Activated CD4-positive, alpha-beta T cell treated with anti-CD3 and anti-CD28 coated beads, Interleukin-2, amount 10 ng/mL, durations not matched to agents 24 days and 14 days (primary cell): Measurements from ENCODE around the gene PRCC. TPM values are rescaled to one million over a fixed set of nuclear protein-coding genes. Genes with fewer than 3 reads are reported as not detected.
A peak's percentile ranks its signal among the peaks of the same experiment; 100 is the strongest.

Experiments used
- DNase-seq: peaks from one replicate; pipeline ENCODE4 v3.0.0; 2022
- H3K27ac Mint-ChIP-seq: one replicate; pipeline ENCODE4 v1.8.0; 2022; ENCODE audit warnings: mild to moderate bottlenecking, mixed read lengths
- H3K27me3 Mint-ChIP-seq: one replicate; pipeline ENCODE4 v1.8.0; 2022; ENCODE audit warnings: mixed read lengths
- H3K36me3 Mint-ChIP-seq: one replicate; pipeline ENCODE4 v1.8.0; 2022; ENCODE audit warnings: low read depth, mild to moderate bottlenecking, mixed read lengths
- H3K4me1 Mint-ChIP-seq: one replicate; pipeline ENCODE4 v1.8.0; 2021; ENCODE audit warnings: mixed read lengths
- H3K4me3 Mint-ChIP-seq: one replicate; pipeline ENCODE4 v1.8.0; 2022; ENCODE audit warnings: mild to moderate bottlenecking, moderate library complexity, mixed read lengths
- H3K9me3 Mint-ChIP-seq: one replicate; pipeline ENCODE4 v1.8.0; 2021; ENCODE audit warnings: mixed read lengths
- intact Hi-C: fragments of 100-400 bp; cut with micrococcal nuclease; formaldehyde crosslinking; loops from one replicate; pipeline ENCODE4 v1.15.1; 2023
- total RNA-seq: library from RNA; stranded (reverse); gene quantifications from 2 replicates; pipeline ENCODE4 v1.2.3, GENCODE V29; 2022

The PRCC gene
- total RNA-seq, 1 donor from 2014 or later, result 120 TPM

DNA sequence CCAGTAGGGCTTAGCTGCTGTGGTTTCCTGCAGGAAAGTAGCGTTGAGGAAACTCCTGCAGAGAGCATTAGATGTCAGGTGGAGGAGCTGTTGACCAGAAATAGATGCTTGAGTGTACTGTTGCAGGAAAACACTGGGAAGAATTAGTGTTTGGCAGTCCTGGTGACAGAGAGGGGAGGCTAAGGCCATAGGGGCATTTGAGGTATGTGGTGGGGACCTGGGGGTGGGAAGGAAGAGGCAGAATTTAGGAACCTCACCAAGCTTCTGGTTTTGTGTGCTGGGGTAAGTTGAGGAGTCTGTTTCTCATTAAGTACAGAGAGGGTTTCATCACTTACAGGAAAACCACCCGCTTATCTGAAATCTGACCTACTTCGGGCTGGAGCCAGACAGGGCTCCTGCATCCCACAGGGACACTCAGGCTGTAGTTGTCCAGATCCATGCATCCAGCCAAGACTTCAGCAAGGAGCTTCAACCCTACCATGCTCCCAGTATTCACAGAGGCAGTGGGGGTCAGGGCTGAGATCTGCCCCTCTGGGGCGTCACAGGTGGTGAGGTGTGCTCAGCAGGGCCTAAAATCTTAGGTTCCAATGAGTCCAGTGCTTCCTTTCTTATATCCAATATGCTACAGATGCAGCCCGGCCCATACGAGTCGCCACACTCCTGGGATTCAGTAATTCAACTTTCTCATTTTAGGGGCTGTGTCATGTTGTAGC is 34.2 kb downstream of the PRCC start:
- Mint-ChIP-seq H3K4me1 (peaks cover 31% of the 10 kb centered on the region), H3K27ac (peak overlapping the region; percentile 10), H3K4me3 (no peak overlapping the region), H3K9me3 (no peaks in the 10 kb centered on the region), H3K27me3 (no peaks in the 10 kb centered on the region), H3K36me3 (peaks cover 56% of the 10 kb centered on the region)
- DNase-seq, result no peak
- intact Hi-C loops, result loop anchor here (5.0 kb wide), 1 partner anchor 36 kb away; no protein-coding TSS in a partner anchor

DNA sequence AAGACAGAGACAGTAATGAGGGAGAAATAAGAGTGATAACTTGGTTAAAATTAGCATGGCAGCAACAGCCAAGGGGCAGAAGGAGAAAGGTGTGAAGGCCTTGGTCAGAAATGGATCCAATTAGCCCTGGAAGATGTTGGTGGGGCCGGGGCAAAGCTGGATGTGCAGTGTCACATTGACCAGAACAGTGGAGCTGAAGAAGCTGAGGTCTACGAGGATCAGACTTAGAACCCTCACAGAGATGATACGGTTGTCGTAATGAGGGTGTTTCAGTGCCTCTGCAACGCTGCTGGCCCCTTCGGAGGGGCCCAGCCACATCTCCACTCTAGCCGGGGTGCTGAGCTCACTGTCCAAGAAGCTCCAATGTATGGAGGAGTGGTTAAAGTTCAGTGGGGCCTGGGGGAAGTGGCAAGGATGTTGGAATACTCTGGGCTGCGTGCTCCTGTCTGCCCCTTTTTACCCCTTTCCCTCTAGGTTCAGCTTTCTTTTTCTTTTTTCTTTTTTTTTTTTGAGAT is 35.1 kb downstream of the PRCC start:
- peak overlapping the region; percentile 10 for H3K27ac Mint-ChIP-seq
- DNase-seq, result no peak
- peaks cover 58% of the 10 kb centered on the region for H3K36me3 Mint-ChIP-seq
- no peaks in the 10 kb centered on the region for H3K27me3 Mint-ChIP-seq
- H3K9me3 Mint-ChIP-seq, result no peaks in the 10 kb centered on the region
- H3K4me3 Mint-ChIP-seq, result no peak overlapping the region
- intact Hi-C loops, result loop anchor here (5.0 kb wide), 1 partner anchor 35 kb away; no protein-coding TSS in a partner anchor
- peaks cover 37% of the 10 kb centered on the region for H3K4me1 Mint-ChIP-seq

DNA sequence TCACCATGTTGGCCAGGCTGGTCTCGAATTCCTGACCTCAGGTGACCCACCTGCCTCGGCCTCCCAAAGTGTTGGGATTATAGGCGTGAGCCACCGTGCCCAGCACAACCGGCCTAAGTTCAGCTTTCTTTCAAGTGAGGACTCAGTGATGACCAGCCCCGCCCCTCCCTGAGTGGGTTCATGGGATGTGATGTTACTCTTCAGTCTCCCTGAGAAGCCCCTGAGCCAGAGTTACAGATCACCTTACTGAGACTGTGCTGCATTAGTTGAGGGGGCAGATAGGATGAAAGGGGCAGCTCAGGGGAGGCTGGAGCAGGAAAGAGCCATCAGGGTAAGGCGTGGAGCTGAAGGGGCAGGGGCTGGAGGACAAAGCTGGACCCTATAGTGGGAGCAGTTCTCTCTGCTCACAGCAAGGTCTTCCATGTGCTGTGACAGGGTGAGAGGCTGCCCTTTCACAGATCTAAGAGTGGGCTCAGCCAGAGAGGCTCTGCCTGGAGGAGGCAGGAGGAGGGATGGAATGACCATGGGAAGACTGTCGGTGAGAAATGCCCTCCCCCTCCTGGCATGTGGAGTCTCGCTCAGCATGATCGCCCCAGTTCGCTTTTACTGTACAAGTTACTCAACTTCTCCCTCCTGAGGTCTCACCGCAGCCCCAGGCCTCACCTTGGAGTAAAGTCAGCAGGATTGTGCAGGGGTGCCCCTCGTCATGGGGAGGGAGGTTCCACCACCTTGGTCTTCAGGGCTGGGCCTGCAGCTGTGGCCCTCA is 35.9 kb downstream of the PRCC start:
- no peaks in the 10 kb centered on the region for H3K9me3 Mint-ChIP-seq
- DNase-seq, result no peak
- H3K36me3 Mint-ChIP-seq, result peaks cover 61% of the 10 kb centered on the region
- H3K27ac Mint-ChIP-seq, result peak overlapping the region; percentile 35
- H3K27me3 Mint-ChIP-seq, result no peaks in the 10 kb centered on the region
- H3K4me3 Mint-ChIP-seq, result no peak overlapping the region
- intact Hi-C loops, result loop anchor here (5.0 kb wide), 1 partner anchor 34 kb away; no protein-coding TSS in a partner anchor
- H3K4me1 Mint-ChIP-seq, result peaks cover 44% of the 10 kb centered on the region

DNA sequence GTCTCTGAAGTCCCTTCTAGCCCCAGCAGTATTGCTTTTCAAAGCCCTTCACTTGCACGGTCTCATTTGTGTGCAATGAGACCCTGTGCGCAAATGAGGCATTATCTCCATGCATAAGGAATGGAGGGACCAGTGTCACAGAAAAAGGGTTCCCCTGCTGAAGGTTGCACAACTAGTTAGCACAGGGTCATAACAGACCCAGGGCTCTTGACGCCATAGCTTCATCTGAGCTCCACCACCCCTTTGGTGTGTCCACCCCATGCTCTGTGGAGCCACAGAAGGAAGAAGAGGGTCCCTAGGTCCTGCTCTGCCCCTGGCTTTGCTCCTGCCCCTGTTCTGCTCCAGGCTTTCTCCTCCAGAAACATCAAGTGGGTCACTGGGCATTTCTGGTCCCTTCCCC is 36.7 kb downstream of the PRCC start:
- Mint-ChIP-seq H3K4me1 (peaks cover 52% of the 10 kb centered on the region), H3K4me3 (no peak overlapping the region), H3K36me3 (peaks cover 64% of the 10 kb centered on the region), H3K27ac (peak overlapping the region; percentile 74), H3K27me3 (no peaks in the 10 kb centered on the region), H3K9me3 (no peaks in the 10 kb centered on the region)
- no peak for DNase-seq
- intact Hi-C loops, result loop anchor here (5.0 kb wide), 1 partner anchor 33 kb away; no protein-coding TSS in a partner anchor

DNA sequence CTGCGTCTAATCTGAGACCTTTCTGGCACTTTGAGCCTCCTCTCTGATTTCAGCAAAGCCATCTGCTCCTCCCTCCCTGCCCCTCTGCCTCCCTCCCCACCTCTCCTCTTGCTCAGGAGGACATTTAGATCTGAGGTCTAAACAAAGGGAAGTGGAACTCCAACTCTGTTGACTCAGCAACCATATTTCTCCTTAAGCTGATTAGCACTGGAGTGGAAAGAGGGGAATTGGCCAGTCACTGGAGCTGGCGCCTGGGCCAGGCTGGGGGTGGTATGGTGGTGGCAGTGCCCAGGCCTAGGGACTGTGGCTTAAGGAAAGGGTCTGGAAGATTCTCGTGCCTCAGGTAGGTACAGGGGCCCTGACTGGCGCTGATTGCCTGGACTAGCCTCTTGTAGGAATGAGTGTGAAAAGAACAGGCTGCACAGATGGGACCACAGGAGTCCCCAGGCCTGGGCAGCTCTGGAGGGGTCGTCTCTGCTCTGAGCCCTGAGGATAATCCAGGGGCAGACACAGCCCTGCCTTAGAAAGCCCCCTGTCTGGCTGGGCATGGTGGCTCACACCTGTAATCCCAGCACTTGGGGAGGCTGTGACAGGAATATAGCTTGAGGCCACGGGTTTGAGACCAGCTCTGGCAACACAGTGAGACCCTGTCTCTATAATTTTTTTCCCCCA is 37.4 kb downstream of the PRCC start:
- peaks cover 57% of the 10 kb centered on the region for H3K4me1 Mint-ChIP-seq

DNA sequence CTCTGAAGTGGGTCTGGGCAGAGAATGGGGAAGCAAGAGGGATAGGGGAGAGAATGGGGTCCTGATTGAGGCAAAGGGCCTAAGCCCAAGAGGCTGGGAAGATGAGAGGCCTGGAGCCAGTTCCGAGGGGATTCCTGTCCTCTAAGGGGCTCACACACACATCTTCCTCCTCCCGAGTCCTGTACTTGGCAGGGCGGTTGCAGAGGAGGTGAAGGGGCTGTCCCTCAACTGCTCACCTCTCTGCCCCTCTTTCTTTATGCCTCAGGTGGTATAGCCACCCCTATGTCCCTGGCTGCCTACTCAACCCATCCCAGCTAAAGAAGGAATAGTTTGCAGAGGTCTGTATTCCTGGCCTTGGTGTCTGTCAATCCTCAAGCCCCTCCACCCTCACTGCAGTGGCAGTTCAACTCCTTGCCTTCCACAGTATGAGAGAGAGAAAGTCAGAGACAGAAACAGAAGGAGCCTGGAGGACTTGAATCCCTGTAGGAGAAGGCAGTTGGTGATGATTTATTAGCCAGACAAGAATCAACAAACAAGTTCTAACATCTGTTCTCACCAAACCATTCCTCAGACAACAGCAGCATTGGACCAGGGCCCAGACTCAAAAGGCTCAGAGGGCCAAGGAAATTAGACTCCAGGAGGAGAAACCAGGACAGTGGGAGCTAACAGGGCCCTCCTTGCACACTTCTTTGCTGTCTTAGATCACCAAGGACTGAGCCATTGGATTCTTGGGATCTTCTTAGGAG is 38.6 kb downstream of the PRCC start:
- Mint-ChIP-seq H3K4me1 (peaks cover 58% of the 10 kb centered on the region), H3K36me3 (peaks cover 67% of the 10 kb centered on the region), H3K9me3 (no peaks in the 10 kb centered on the region), H3K4me3 (no peak overlapping the region), H3K27me3 (no peaks in the 10 kb centered on the region), H3K27ac (peak overlapping the region; percentile 70)
- no peak for DNase-seq
- intact Hi-C loops, result no loop called here

More for the DNA sequence above, 37.4 kb downstream of the PRCC start:
- DNase-seq, result no peak
- H3K27ac Mint-ChIP-seq, result peak overlapping the region; percentile 74
- H3K4me3 Mint-ChIP-seq, result no peak overlapping the region
- H3K9me3 Mint-ChIP-seq, result no peaks in the 10 kb centered on the region
- intact Hi-C loops, result loop anchor here (5.0 kb wide), 1 partner anchor 33 kb away; no protein-coding TSS in a partner anchor
- H3K36me3 Mint-ChIP-seq, result peaks cover 69% of the 10 kb centered on the region
- H3K27me3 Mint-ChIP-seq, result no peaks in the 10 kb centered on the region

DNA sequence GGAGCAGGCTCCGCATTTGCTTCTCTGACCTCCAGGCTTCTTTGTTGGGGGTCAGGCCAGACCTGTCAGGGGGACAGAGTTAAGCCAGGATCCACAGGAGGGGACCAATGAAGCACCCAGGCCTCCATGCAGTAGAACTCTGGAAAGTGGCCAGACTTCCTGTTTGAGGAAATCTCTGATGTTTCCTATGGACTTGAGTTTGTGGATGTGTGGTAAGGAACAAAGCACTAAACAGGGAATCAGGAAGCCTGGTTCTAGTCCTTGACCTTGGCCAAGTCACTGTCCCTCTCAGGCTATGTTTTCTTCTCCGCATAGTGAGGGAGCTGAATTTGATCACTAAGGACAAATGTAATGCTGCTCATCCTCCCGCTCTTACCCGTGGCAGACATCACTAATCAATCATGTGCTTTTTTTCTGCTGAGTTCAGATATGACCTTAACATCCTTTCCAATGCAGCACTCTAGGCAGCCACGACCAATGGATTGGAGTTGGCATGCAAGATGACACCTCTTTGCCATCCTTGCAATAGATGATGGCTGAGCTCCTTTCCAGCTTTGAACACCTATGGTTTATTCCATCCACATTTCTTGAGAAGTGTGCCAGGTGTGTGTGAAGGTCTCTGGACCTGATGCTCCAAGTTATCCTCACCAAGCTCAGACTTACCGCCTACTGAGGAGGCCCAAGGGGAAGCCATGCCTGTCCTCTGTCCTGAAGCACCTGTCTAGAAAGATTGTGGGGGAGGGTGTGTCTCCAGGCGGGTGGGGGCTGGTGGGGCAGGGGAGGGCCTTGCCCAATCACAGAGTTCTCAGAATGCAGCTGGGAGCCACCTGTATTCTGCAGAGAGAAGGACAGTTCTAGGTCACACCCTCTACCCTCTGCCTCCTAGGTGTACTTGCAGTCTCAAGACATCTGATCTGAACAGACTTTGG is 39.4 kb downstream of the PRCC start:
- Mint-ChIP-seq H3K4me3 (no peak overlapping the region), H3K9me3 (no peaks in the 10 kb centered on the region), H3K27me3 (no peaks in the 10 kb centered on the region), H3K36me3 (peaks cover 75% of the 10 kb centered on the region), H3K4me1 (peaks cover 60% of the 10 kb centered on the region), H3K27ac (peak overlapping the region; percentile 84)
- DNase-seq, result no peak
- intact Hi-C loops, result no loop called here

DNA sequence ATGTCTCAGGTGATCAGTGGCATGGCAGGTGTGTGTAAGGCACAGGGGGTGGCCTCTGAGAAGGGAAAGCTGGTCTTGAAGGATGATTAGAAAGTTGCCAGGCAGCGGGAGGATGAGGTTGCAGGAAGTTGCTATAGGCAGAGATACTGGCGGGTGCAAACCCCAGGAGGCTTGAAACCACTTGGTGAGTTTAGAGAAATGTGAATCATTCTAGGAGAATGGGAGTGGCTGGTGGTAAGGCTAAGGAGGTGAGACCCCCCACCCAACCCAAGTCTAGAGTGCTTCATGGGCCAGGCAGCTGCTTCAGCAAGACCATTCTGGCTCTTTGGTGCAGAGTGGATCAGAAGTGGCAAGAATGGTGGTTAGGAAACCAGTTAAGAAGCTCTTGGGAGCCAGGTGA is 40.3 kb downstream of the PRCC start:
- intact Hi-C loops, result no loop called here
- H3K27ac Mint-ChIP-seq, result peak overlapping the region; percentile 84
- H3K4me1 Mint-ChIP-seq, result peaks cover 61% of the 10 kb centered on the region
- H3K4me3 Mint-ChIP-seq, result peak overlapping the region; percentile 62
- DNase-seq, result peak; percentile 79
- no peaks in the 10 kb centered on the region for H3K27me3 Mint-ChIP-seq
- peaks cover 78% of the 10 kb centered on the region for H3K36me3 Mint-ChIP-seq
- no peaks in the 10 kb centered on the region for H3K9me3 Mint-ChIP-seq

DNA sequence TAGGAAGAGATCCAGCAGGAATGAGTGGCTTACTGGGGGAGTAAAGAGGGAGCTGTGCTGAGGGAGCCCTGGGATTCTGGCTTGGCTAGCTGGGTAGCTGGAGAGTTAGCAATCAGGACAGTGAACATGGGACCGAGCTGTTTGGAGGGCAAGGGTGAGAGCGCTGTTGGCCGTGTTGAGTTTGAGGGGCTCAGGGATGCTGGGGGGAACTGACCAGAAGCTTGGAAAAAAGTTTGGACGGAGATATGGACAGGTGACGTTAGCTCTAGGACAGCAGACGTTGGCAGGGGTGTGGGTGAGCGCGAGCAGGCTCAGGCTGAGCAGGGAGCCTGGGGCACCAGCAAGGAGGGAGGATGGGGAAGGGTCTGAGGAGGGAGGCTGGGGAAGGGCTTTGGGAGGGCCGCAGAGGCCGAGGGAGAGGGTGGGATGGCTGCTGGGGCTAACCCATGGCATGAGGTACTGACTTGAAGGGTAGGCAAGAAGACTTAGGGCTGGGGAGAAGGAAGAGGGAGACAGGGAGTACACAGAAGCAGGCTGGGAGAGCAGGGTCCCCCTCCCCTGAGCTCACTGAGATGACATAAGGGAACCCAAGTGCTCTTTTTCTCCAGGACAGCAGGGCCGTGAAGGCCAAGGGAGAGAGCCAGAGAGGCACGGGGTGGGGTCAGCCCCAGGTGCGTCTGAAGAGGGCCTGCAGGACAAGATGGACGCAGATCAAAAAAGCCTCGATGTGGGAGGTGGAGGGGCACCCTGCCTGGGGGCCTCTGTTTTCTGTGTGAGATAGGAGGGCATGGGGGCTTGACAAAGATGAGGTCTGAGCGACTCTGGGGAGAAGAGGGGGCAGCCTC is 41.1 kb downstream of the PRCC start:
- no peak for DNase-seq
- Mint-ChIP-seq H3K4me3 (peak overlapping the region; percentile 62), H3K36me3 (peaks cover 82% of the 10 kb centered on the region), H3K4me1 (peaks cover 69% of the 10 kb centered on the region), H3K27ac (peak overlapping the region; percentile 84), H3K27me3 (no peaks in the 10 kb centered on the region), H3K9me3 (no peaks in the 10 kb centered on the region)
- intact Hi-C loops, result no loop called here

DNA sequence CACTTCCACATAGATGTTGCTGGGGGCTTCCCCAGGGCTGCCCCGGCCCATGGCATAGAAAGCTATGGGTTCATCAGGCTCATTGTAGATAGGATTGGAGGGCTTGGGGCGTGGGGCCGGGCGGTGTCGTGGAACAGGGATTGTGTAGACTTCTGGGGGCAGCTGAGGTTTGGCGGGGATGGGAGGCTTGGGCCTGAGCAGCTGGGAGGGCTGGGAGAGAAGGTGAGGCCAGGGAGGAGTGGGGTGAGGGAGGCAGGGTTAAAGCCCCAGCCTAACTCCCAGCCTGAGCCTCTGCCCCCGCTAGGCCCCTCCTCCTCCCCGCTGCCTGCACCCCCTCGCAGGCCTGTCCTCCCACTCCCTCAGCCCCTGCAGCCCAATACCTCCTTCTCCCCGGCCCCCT is 41.9 kb downstream of the PRCC start:
- Mint-ChIP-seq H3K9me3 (no peaks in the 10 kb centered on the region), H3K4me1 (peaks cover 72% of the 10 kb centered on the region)
- intact Hi-C loops, result no loop called here

DNA sequence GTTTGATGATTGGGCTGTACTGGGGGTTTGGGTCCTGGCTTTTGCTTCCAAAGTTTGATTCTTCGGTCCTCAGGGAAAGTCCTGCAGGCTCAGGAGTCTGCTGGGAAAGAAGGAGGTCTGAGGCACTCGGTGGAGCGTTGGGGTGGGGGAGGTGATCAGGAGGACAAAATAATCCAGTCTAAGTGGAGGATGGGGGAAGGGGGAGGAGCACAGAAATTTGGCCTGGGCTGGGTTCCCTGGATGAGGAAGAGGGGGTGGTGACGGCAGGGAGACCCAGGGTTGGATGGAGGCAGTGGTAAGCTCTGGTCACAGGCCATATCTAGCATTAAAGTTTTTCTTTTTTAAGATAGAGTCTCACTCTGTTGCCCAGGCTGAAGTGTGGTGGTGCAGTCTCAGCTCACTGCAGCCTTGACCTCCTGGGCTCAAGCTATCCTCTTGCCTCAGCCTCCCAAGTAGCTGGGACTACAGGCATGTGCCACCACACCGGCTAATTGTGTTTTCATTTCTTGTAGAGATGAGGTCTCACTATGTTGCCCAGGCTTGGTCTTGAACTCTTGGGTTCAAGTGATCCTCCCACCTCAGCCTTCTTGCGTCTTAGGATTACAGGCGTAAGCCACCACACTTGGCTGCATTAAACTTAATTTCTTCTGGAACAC is 42.5 kb downstream of the PRCC start:
- intact Hi-C loops, result no loop called here
- peaks cover 75% of the 10 kb centered on the region for H3K4me1 Mint-ChIP-seq
- H3K27me3 Mint-ChIP-seq, result no peaks in the 10 kb centered on the region
- H3K36me3 Mint-ChIP-seq, result peaks cover 90% of the 10 kb centered on the region
- DNase-seq, result no peak
- no peaks in the 10 kb centered on the region for H3K9me3 Mint-ChIP-seq
- H3K4me3 Mint-ChIP-seq, result peak overlapping the region; percentile 53
- H3K27ac Mint-ChIP-seq, result peak overlapping the region; percentile 59

More for the DNA sequence above, 41.9 kb downstream of the PRCC start:
- H3K4me3 Mint-ChIP-seq, result peak overlapping the region; percentile 62
- H3K36me3 Mint-ChIP-seq, result peaks cover 90% of the 10 kb centered on the region
- H3K27ac Mint-ChIP-seq, result peak overlapping the region; percentile 84
- H3K27me3 Mint-ChIP-seq, result no peaks in the 10 kb centered on the region
- no peak for DNase-seq
